ENCODE data around the gene TRMT11. TPM values are rescaled to one million over a fixed set of nuclear protein-coding genes. Genes with fewer than 3 reads are reported as not detected.

Gene TRMT11
- total and polyA plus RNA-seq, 10 of the 15 experiments (the other 5 are each of a cell fraction or from before 2014, with no cell fraction given), result 34.0 to 81.1 (median 43.7) TPM

DNA sequence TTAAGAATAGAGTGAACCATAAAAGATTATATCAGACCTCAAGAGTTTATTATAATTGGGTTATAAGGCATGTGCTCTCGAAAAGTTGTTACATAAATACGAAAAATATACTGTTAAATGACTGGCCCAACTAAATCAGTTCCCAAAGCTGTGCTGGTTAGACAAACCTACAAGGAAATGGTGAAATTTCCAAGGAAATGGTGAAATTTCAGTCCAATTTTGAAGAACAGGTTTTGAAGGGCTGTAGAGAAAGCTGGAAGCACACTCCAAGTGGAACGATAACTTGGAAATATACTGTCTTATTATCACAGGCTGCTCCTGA, 400 bp upstream of the TRMT11 start:
- Histone ChIP-seq H3K36me3 (ENCODE audit: control insufficient read depth in 2 of 2, insufficient read depth in 2 of 2, low read length in 1 of 2) (no peaks in the 10 kb centered on the region), H3K9me3 (replicated peaks; ENCODE audit: control insufficient read depth, insufficient read depth, low read length) (no peaks in the 10 kb centered on the region), H3K79me2 (ENCODE audit: control insufficient read depth, insufficient read depth, low read length) (peaks cover 56% of the 10 kb centered on the region), H3K27me3 (replicated peaks in 1 of 2; ENCODE audit: control insufficient read depth in 2 of 2, insufficient read depth in 2 of 2, low read length in 1 of 2) (no peaks in the 10 kb centered on the region), H2AFZ (ENCODE audit: control insufficient read depth, low read depth, low read length) (peak overlapping the region; percentile 97), H3K9ac (ENCODE audit: control insufficient read depth, insufficient read depth, low read length) (peak overlapping the region; percentile 99), H3K27ac (ENCODE audit: control insufficient read depth, insufficient read depth) (peak overlapping the region; percentile 95), H3K4me2 (ENCODE audit: control insufficient read depth, insufficient read depth) (peak overlapping the region; percentile 87), H3K4me1 (ENCODE audit: control insufficient read depth, insufficient read depth, low read length) (peaks cover 5% of the 10 kb centered on the region; the same call in 1 of the 2 replicates), H4K20me1 (ENCODE audit: control insufficient read depth, insufficient read depth) (no peaks in the 10 kb centered on the region), H3K4me3 (peak overlapping the region; percentile 85)
- CTCF ChIA-PET, result interaction anchor here (0.9 to 4.0 kb wide), 13 partner anchors 10 to 672 kb away, joined by 3 to 44 read pairs (median 6); partner anchors contain the start of genes HINT3 and NCOA7
- FAIRE-seq (no peak), ATAC-seq (no peak), DNase-seq (ENCODE audit: low read depth, low spot score) (no peak)
- in situ Hi-C loops (cut with MboI), result no loop called here
- intact Hi-C loops (cut with micrococcal nuclease; ENCODE audit: unreplicated experiment), result loop anchor here (5.0 kb wide), 2 partner anchors 189 to 204 kb away; no protein-coding TSS in a partner anchor
- TSS peak; percentile 96 for BruUV-seq (replicated peaks)
- SMC1A ChIA-PET (ENCODE audit: uncharacterized antibody, unreplicated experiment), result interaction anchor here (0.9 to 3.6 kb wide), 12 partner anchors 9 to 205 kb away, joined by 3 to 26 read pairs (median 7); partner anchors contain the start of genes HINT3 and NCOA7
- TF ChIP-seq YBX1 (IDR thresholded peaks at IDR 0.05), result no peak
- no peak for TF ChIP-seq TAF1 (IDR thresholded peaks at IDR 0.05; ENCODE audit: borderline replicate concordance, low read depth, low read length)
- peak; percentile 51; the same call in 1 of the 2 replicates for TF ChIP-seq PAX8 (IDR thresholded peaks at IDR 0.05)
- TF ChIP-seq, protein P1, sequence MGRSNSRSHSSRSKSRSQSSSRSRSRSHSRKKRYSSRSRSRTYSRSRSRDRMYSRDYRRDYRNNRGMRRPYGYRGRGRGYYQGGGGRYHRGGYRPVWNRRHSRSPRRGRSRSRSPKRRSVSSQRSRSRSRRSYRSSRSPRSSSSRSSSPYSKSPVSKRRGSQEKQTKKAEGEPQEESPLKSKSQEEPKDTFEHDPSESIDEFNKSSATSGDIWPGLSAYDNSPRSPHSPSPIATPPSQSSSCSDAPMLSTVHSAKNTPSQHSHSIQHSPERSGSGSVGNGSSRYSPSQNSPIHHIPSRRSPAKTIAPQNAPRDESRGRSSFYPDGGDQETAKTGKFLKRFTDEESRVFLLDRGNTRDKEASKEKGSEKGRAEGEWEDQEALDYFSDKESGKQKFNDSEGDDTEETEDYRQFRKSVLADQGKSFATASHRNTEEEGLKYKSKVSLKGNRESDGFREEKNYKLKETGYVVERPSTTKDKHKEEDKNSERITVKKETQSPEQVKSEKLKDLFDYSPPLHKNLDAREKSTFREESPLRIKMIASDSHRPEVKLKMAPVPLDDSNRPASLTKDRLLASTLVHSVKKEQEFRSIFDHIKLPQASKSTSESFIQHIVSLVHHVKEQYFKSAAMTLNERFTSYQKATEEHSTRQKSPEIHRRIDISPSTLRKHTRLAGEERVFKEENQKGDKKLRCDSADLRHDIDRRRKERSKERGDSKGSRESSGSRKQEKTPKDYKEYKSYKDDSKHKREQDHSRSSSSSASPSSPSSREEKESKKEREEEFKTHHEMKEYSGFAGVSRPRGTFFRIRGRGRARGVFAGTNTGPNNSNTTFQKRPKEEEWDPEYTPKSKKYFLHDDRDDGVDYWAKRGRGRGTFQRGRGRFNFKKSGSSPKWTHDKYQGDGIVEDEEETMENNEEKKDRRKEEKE (IDR thresholded peaks at IDR 0.05), result no peak
- TF ChIP-seq, protein P2, sequence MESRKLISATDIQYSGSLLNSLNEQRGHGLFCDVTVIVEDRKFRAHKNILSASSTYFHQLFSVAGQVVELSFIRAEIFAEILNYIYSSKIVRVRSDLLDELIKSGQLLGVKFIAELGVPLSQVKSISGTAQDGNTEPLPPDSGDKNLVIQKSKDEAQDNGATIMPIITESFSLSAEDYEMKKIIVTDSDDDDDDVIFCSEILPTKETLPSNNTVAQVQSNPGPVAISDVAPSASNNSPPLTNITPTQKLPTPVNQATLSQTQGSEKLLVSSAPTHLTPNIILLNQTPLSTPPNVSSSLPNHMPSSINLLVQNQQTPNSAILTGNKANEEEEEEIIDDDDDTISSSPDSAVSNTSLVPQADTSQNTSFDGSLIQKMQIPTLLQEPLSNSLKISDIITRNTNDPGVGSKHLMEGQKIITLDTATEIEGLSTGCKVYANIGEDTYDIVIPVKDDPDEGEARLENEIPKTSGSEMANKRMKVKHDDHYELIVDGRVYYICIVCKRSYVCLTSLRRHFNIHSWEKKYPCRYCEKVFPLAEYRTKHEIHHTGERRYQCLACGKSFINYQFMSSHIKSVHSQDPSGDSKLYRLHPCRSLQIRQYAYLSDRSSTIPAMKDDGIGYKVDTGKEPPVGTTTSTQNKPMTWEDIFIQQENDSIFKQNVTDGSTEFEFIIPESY (IDR thresholded peaks at IDR 0.05), result no peak
- no peak for TF ChIP-seq POLR2AphosphoS5 (IDR thresholded peaks at IDR 0.05; ENCODE audit: low read length)
- no peak for TF ChIP-seq ETV6 (conservative IDR thresholded peaks at IDR 0.05 in 1 of 2, IDR thresholded peaks at IDR 0.05 in 1 of 2; ENCODE audit: borderline replicate concordance in 1 of 2, low read depth in 1 of 2)
- RAD21 ChIA-PET (ENCODE audit: unreplicated experiment), result interaction anchor here (1.0 to 3.6 kb wide), 11 partner anchors 9 to 208 kb away, joined by 4 to 21 read pairs (median 7); partner anchors contain the start of genes HINT3 and NCOA7
- 0% methylated on average over 3 of the region's 3 CpGs for WGBS (ENCODE audit: insufficient coverage, insufficient replicate concordance, low lambda C conversion rate, missing lambda C conversion rate)
- POLR2A ChIA-PET, result interaction anchor here (1.0 to 2.4 kb wide), 12 partner anchors 9 to 641 kb away, joined by 3 to 10 read pairs (median 6); partner anchors contain the start of genes HINT3 and NCOA7
